Hypothalamus (tissue), 51 donors: ENCODE data around the gene INTS1.
A peak's percentile ranks its signal among the peaks of the same experiment; 100 is the strongest.

ENCODE experiments used
- DNase-seq, 51 donors: peaks; one replicate each; lab custom pipeline; 2025; lab: John Stamatoyannopoulos, UW

Gene INTS1

DNA sequence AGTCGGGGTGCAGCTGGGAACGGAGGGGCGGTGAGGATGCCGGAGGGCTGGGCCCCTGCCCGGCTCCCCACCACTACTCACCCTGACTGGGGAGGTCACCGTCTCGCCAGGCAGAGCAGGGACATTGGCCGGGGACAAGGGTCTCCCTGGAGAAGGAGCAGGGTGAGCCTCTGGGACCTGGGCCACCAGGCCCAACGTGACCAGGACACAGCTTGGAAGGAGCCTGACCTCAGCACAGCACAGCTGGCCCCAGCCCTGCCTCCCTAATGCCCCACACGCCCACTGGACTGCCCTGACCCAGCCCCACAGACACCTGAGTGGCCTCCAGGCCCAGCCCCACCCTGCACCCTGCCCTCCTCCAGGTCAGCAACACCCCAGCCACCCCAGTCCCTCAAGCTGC is 66.0 kb downstream of the INTS1 start:
- DNase-seq = no peak

DNA sequence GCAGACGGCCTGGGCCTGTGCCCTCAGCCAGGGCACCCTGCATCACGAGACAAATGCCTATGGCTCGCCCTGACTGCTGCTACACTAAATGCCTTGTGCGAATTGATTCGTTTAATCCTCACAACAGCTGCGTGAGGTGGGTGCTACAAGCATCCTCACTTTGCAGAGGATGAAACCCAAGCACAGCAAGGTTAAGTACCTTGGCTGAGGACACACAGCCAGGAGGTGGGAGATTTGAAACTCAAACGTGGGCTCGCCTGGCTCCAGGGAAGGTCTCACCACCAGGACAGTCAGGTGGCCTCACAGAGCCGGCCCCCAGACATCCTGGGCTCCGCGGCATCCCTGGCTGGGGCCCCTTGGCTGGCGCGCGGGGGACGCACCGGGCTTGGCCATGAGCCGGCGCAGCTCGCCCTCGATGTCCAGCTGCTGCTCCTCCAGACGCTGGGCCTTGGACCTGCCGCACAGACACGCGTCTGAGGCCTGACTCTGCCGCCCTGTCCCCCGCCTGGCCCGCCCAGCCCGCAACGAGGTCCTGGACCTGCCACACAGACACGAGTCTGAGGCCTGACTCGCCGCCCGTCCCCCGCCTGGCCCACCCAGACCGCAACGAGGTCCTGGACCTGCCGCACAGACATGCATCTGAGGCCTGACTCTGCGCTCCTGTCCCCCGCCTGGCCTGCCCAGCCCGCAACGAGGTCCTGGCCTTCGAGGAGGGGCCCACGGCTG is 66.9 kb downstream of the INTS1 start:
- no peak for DNase-seq

DNA sequence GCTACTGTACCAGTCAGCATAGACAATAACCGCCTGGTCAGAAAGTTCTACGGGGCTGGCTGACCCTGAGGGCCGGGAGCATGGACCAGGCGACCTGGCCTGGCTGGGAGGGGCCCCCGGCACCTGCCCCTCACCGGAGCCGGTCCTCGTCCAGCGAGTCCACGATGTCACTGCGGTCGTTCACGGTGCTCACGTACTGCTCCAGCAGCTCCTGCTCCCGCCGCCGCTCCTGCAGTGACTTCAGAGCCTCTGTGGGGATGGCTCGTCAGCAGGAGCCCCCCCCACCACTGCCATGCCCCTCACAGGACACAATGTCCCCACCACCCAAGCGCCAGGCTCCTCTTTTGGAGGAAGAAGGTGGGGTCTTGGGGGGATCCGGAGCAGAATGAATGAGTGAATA is 67.6 kb downstream of the INTS1 start:
- no peak for DNase-seq

DNA sequence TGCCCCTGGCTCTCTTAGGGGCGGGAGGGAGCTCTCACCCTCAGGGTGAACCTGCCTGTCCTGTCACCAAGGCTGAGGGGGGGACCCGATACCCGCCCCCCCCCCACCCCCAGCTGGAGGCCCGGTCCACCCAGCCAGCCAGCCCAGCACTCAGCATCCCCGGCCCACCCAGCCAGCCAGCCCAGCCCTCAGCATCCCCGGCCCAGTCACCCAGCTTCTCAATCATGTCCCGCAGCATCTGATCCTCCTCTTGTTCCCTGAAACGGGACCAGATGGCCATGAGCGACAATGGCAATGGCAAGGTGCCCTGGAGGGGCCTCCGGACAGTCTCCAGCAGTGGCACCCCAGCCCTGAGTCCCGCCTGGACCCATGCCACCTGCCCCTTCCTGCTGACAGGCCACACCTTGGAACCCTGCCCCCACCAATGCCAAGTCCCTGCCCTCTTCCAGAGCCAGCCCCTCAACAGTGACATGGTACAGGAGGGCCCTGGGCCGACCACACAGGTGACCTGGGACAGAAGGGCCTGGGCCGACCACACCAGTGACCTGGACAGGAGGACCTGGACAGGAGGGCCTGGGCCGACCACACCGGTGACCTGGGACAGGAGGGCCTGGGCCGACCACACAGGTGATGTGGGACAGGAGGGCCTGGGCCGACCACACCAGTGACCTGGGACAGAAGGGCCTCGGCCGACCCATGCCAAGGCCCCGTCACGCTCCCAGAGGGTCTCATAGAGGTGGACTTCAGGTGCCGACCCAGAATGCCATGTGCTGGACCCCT is 69.1 kb downstream of the INTS1 start:
- no peak for DNase-seq

DNA sequence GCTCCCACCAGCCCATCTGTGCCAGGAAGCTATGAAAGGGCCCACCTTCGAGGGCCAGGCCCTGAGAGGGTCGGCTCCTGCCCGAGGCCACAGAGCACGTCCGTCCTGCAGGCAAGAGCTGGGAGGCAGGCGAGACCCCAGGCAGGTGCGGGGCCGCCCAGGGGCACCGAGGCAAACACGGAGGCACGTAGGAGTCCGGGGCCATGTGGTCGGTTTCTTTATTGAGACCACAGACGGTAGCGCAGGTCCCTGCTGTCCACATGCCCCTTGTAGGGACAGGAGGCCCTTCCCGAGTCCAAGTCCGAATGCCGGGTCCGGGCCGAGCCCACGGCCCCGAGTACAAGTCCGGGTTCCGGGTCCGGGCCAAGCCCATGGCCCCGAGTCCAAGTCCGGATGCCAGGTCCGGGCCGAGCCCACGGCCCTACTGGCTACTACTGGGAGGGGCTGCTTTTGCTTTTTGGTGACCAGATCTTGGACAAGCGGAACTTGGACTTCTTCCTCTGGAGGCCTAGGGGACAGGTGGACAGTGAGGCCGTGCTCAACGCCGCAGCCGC is 69.9 kb downstream of the INTS1 start:
- DNase-seq = no peak

DNA sequence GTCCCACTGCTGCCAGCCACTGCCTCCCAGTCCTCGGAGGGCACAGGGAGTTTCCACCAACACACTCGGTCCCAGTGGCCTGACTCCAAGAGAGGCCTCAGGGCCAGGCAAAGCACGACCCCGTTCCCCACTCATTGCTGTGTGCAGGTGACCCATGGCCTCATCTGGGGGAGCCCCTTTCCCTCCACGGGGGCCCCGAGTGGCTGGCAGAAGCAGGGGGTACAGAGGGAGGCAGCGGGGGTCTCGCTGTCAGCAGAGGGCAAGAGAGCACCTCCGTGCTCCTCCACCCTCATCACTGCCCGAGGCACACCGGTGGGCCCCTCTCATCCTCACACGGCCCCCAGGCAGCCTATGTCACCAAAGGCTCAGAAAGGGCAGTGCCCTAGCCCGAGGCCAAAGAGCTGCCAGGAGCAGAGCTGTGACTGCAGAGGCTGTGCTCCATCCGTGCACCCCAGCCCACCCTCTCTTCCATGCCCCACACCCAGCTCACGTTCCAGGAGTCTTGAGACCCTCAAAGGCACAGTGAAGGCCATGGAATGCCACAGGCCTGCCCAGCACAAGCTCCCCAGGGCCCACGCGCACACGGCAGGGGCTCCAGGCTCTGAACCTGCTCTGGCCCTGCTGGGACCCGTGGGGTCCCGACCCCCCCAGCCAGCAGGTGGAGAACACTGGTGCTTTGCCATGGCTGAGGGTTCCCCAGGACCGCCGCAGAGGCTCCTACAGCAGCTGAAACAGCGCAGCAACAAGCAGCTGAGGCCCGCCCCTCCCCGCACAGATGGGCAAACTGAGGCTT is 70.9 kb downstream of the INTS1 start:
- DNase-seq = no peak

DNA sequence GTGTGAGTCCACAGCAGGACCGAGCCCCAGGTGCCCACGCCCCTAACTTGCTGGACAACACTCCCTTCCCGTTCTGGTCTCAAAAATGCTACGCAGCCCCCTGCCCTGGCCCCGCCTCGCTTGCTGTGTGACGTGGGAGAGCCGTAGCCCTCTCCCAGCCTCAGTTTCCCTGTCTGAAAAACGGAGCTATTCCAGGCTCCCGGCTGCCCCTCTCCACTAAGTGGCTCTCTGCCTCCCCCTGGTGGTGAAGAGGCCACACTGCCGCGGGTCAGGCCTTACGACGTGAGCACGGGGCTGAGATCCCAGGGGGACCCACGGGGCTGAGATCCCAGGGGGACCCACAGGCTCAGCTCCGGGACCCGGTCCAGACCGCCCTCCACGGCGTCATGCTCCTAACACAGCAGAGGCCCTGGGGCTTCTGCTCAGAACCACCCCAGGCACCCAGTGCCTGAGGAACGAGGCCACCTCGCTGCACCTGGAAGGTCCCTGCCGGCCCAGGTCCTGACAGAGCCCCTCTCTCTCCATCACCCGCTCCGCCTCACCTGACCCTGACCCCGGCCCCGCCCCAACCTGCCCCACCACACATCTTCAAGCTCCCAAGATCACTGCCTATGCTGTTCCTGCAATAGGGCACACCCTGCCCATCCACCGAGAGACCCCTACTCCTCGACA is 71.6 kb downstream of the INTS1 start:
- DNase-seq = peak in 38 of 51 donors; percentile 7 to 74 (median 35)

DNA sequence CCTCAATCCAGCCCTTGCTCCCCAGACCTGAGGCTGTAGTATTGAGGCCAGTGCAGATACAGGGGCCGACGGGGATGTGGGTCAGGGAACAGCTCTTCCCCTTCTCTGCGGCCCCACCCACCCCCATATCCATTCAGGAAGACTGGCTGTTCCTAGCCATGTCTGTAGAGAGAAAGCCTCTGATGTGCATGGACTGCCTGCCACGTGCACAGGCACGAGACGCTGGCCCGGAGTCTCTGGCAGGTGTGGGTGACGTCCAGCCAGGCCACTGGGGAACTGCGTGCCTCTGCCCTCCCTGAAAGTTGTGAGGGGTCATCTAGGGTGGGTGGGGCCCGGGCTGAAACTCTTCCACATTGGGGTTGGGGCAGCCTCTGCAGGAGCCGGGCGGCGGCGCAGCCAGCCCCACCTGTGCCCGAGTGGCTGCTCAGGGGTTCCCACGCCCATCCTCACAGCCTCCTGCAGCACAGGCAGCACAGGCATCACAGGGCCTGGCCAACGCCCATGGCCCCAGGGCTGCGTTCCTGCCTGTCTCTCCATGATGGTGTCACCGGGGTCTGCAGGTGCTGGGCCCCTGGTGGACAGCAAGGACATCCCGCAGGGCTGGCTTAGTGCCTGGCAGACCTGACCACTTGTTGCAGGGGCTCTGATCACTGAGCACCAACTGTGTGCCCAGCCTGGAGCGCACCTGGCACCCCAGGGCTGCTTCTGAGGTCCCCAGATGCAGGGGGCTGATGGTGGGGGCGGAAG is 72.4 kb downstream of the INTS1 start:
- no peak for DNase-seq

DNA sequence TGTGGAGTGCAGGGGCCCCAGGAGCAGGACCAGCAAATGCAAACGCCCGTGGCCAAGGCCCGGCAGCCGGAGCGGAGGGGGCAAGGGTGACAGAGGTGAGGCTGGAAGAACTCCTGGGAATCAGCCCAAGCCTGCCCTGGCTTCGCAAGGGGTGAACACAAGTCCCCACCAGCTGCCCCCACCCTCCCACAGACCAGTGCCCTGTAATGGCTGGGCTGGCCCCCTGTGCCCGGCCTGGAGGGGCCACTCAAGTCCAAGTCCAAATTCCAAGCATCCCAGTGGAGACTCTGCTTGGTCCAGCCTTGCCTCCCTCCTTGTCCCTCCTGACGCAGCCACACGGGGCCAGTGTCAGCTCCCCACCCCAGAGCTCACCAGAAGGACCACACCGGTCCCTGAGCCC is 73.0 kb downstream of the INTS1 start:
- DNase-seq = no peak

DNA sequence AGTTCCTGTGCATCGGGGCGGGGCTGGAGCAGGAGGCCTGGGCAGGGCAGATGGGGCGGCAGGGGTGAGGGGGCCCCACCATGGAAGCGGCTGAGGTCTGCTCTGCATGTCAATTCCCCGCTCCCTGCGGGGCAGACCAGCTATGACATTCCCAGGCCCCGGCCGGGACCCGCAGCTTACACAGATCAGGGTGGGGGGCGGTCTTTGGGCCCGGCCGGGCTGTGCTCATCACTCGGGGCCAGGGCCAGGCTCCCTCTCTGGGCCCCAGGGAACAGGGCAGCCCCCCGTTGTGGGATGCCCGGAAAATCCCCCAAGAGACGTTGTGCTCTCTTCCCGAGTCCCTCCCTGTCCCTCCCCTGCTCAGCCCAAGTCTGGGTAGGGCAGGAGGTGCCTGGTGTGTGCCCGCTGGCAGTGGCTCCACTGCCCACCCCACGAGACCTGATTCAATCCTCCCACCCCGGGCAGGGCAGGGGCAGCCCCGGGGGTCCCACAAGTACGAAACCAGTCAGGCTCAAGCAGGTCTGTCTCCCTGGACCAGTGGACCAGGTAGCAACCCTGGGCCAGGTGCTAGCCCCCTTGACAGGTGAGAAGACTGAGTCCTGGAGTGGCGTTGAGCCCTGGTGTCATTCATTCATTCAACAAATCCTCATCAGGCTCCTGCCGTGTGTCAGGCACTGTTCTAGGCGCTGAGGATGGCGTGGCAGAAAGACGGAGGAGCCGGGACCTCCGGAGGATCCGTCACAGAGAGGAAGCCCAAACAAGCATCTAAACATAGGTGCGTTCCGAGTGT is 73.9 kb downstream of the INTS1 start:
- no peak for DNase-seq

DNA sequence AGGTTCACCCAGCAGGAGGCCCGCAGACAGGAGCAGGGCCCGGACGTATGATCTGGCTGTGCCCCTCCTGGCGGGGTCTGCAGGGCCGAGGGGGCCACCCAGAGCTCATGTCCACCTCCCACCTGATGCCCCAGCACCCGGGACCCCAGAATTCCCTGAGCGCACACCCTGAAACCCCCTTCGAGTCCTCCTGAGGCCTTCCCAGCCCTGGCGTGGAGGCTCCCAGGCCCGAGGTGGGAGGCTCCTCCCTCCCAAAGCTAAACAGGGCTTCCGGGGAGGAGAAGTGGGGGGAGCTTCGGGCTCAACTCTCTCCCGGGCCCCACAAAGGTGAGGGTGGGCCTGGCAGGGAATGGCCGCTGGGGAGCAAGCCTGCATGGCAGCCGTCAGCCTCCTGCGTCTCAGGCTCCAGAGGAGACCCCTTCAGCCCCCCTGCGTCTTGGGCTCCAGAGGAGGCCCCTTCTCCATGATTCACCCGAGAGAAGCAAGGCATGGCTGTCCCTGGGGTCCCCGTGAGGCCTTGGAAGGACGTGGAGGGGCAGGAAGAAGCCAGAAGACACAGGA is 75.2 kb downstream of the INTS1 start:
- DNase-seq = no peak

DNA sequence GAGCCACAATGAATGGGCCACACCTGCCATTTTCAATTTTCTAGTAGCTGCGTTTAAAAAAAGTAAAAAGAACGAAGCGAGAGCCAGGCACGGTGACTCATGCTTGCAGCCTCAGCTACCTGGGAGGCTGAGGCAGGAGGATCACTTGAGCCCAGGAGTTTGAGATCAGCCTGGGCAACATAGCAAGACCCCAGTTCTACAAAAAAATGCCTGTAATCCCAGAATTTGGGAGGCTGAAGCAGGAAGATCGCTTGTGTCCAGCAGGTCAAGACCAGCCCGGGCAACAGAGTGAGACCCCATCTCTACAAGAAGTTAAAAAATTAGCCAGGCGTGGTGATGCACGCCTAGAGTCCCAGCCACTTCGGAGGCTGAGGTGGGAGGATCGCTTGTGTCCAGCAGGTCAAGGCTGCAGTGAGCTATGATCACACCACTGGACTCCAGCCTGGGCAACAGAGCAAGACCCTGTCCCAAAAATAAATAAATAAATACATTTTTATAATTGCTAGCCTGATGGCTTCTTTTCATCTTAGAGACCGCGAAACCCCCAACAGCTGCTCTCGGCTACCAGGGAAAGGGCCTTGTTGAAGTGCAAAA is 77.0 kb downstream of the INTS1 start:
- no peak for DNase-seq

DNA sequence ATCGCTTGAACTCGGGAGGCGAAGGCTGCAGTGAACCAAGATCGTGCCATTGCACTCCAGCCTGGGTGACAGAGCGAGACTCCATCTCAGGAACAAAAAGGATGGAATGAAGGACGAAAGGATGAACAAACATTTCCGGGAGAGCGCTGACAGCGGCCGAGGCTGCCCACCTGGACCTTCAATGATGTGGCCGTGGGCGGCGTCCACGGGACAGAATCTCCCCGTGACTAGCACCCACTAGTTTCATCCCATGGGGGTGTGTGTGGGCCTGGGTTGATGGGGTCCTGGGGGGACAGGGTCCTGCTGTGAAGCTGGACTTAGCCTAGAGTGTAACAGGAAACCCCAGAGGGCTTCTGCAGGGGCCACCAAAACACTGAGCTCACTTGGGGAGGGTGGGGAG is 77.7 kb downstream of the INTS1 start:
- no peak for DNase-seq

DNA sequence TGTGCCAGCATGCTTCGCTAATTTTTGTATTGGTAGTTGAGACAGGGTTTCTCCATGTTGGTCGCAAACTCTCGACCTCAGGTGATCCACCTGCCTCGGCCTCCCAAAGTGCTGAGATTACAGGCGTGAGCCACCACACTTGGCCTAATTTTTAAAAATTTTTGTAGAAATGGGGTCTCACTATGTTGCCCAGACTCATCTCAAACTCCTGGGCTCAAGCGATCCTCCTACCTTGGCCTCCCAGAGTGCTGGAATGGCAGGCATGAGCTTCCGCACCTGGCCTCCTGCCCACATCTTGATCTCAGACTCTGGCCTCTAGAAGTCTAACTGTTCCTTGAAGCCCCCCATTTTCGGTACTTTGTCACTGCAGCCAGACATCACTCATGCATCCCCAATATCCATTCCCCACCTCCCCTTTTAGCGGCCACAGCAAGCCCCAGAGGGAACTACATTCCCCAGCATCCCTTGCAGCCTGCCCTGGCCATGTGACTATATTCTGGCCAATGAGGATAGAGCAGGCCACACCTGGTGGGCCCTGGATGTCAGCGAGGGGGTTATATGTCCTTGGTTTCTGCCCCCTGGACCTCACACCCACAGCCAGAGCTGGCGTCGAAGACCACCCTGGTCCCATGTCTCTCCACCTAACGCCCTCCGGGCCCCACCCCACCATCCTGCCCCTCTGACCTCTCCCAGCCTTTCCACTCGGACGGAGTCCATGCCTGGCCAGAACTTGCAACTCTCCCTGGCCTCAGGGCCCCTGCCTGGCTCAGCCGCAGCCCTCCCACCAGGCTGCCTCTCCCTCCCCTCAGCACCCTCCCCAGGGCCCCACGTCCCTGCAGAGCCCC is 78.7 kb downstream of the INTS1 start:
- DNase-seq = no peak

DNA sequence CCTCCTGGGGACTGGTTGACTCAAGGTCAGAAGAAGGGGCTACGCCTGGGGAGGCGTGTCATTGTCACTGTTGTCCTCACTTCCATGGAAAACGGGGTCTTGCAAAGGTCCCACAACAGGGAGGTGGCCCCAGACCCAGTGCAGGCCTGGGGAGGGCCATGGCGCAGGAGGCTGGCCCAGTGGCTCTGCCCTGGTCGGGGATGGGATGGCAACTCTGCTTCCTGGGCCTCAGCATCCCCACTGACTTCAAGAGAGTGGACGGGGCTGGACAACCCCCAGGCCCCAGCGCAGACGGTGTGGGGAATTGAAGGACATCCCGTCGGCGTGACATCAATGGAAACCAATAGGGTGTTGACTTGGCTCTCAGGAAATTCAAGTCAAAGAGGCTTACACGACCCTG is 80.1 kb downstream of the INTS1 start:
- no peak for DNase-seq

DNA sequence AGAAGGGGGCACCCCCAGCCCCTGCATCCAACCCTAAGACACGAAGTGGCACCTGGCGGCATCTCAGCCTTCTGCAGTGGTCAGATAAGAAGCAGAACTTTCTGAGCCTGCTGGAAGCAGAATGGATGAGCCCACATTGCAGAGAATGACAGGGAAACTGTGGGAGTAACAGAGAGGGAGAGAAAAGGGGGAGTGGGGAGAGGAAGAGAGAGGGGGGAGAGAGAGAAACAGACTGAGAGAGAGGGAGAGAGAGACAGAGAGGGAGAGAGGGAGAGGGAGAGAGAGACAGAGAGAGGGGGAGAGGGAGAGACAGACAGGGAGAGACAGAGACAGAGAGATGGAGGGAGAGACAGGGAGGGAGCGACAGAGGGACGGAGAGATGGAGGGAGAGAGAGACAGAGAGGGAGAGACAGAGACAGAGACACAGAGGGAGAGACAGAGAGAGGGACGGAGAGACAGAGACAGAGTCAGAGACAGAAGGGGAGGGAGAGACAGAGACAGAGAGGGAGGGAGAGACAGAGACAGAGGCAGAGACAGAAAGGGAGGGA is 80.9 kb downstream of the INTS1 start:
- DNase-seq = no peak
